HEK293T (cell line): ENCODE results near the gene LOXL1.

Experiments used
- CTCF ChIA-PET: fragments of 350-600 bp; formaldehyde crosslinking; extraction: SDS; loops from one replicate; lab custom pipeline; 2021; ENCODE audit warnings: antibody characterized with exemption, inconsistent platforms; lab: Yijun Ruan, JAX
- POLR2A ChIA-PET: fragments of 350-600 bp; formaldehyde crosslinking; extraction: SDS; loops from one replicate; lab custom pipeline; 2020; ENCODE audit warnings: antibody characterized with exemption, inconsistent platforms; lab: Yijun Ruan, JAX
- DNase-seq: peaks from one replicate; pipeline ENCODE4 v3.0.0; 2012; ENCODE audit warnings: mixed read lengths; ENCODE audit errors: extremely low spot score
- ARNT ChIP-seq: fragments of 450-650 bp; IDR thresholded peaks from 2 replicates; pipeline ENCODE4 v1.6.1; 2017; ENCODE audit warnings: mild to moderate bottlenecking
- BHLHE40 ChIP-seq: fragments of 450-650 bp; IDR thresholded peaks from 2 replicates; pipeline ENCODE4 v1.6.1; 2016; ENCODE audit warnings: mild to moderate bottlenecking, moderate library complexity, borderline replicate concordance
- CTBP1 ChIP-seq: fragments of 450-650 bp; IDR thresholded peaks from 2 replicates; pipeline ENCODE4 v1.6.1; 2016; ENCODE audit warnings: borderline replicate concordance
- ELF4 ChIP-seq: fragments of 450-650 bp; IDR thresholded peaks from 2 replicates; pipeline ENCODE4 v1.6.1; 2017; ENCODE audit warnings: antibody characterized with exemption
- FOXA1 ChIP-seq: fragments of 450-650 bp; IDR thresholded peaks from 2 replicates; pipeline ENCODE4 v1.6.1; 2016; ENCODE audit warnings: mild to moderate bottlenecking
- FOXK2 ChIP-seq: fragments of 450-650 bp; IDR thresholded peaks from 2 replicates; pipeline ENCODE4 v1.6.1; 2016; ENCODE audit warnings: mild to moderate bottlenecking
- FOXM1 ChIP-seq: fragments of 450-650 bp; IDR thresholded peaks from 2 replicates; pipeline ENCODE4 v1.6.1; 2017; ENCODE audit warnings: mild to moderate bottlenecking, borderline replicate concordance
- HDGF ChIP-seq: fragments of 450-650 bp; IDR thresholded peaks from 2 replicates; pipeline ENCODE4 v1.6.1; 2017; ENCODE audit warnings: antibody characterized with exemption, borderline replicate concordance
- L3MBTL2 ChIP-seq: fragments of 450-650 bp; conservative IDR thresholded peaks from 2 replicates; pipeline ENCODE4 v1.6.1; 2016; ENCODE audit warnings: mild to moderate bottlenecking
- LEF1 ChIP-seq: fragments of 450-650 bp; IDR thresholded peaks from 2 replicates; pipeline ENCODE4 v1.6.1; 2017; ENCODE audit warnings: mild to moderate bottlenecking, borderline replicate concordance
- NFRKB ChIP-seq: fragments of 450-650 bp; IDR thresholded peaks from 2 replicates; pipeline ENCODE4 v1.6.1; 2016; ENCODE audit warnings: mild to moderate bottlenecking, moderate library complexity
- SP1 ChIP-seq: fragments of 450-650 bp; IDR thresholded peaks from 2 replicates; pipeline ENCODE4 v1.6.1; 2017
- SUZ12 ChIP-seq: fragments of 450-650 bp; IDR thresholded peaks from 2 replicates; pipeline ENCODE4 v1.6.1; 2016; ENCODE audit warnings: mild to moderate bottlenecking
- TARDBP ChIP-seq: fragments of 450-650 bp; IDR thresholded peaks from 2 replicates; pipeline ENCODE4 v1.6.1; 2016
- ZNF384 ChIP-seq: fragments of 450-650 bp; IDR thresholded peaks from 2 replicates; pipeline ENCODE4 v1.6.1; 2016
- TF ChIP-seq, protein P1 (sequence below): fragments of 450-650 bp; IDR thresholded peaks from 2 replicates; pipeline ENCODE4 v1.6.1; 2016

The LOXL1 gene

DNA sequence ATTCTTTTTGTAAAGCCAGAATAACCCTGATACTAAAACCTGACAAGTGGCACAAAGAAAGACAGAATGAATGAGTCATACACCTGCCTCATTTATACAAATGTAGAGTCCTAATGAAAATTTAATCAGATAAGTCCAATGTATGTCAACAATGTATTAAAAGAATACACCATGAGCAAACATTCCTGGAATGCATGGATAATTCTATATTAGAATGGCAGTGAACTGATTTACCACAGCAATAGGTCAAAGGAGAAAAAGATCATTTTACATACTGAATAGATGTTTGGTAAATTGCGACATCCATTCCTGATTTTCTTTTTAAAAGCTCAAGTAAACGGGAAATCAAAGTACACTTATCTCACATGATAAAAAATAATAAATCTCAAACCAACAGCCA lies 11.2 kb upstream of the LOXL1 start:
- ChIA-PET CTCF (interaction anchor here (0.7 kb wide), 1 partner anchor 173 kb away, joined by 4 read pairs; no protein-coding TSS in a partner anchor), POLR2A (no interaction called here)
- no peak for DNase-seq
- TF ChIP-seq SUZ12 = no peak
- TF ChIP-seq ZNF384 = no peak
- TF ChIP-seq FOXM1 = no peak
- TF ChIP-seq CTBP1 = no peak
- no peak for TF ChIP-seq HDGF
- TF ChIP-seq NFRKB = no peak
- TF ChIP-seq ELF4 = no peak
- TF ChIP-seq BHLHE40 = no peak
- TF ChIP-seq FOXK2 = no peak
- no peak for TF ChIP-seq TARDBP
- TF ChIP-seq SP1 = no peak
- no peak for TF ChIP-seq ARNT
- TF ChIP-seq, protein P1, sequence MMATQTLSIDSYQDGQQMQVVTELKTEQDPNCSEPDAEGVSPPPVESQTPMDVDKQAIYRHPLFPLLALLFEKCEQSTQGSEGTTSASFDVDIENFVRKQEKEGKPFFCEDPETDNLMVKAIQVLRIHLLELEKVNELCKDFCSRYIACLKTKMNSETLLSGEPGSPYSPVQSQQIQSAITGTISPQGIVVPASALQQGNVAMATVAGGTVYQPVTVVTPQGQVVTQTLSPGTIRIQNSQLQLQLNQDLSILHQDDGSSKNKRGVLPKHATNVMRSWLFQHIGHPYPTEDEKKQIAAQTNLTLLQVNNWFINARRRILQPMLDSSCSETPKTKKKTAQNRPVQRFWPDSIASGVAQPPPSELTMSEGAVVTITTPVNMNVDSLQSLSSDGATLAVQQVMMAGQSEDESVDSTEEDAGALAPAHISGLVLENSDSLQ = no peak
- no peak for TF ChIP-seq L3MBTL2
- no peak for TF ChIP-seq LEF1
- TF ChIP-seq FOXA1 = no peak

DNA sequence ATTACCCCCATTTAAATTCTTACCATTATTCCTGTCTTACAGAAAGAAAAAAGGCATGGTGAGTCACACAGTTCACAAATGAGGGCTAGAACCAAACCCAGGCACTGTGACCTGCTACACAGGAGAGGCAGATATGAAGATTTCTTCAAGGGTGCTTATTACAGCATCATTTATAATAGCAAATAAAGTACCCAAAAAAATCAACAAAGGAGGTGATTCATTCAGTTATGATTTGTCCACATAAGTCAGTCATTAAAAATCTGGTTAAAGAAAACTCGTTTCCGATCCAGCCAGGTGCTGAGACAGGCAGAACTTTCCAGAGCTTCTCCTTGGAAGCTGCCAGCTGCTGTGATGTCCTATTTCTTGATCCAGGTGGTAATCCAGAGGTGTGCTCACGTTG lies 7.5 kb upstream of the LOXL1 start:
- ChIA-PET POLR2A (no interaction called here), CTCF (interaction anchor here (1.2 to 1.6 kb wide), 2 partner anchors 10 to 11 kb away, joined by 4 to 6 read pairs; no protein-coding TSS in a partner anchor)
- TF ChIP-seq SUZ12 (no peak), ELF4 (no peak), FOXK2 (no peak), ZNF384 (no peak), BHLHE40 (no peak), CTBP1 (no peak), ARNT (no peak), SP1 (no peak), LEF1 (no peak), HDGF (no peak), NFRKB (no peak)
- TF ChIP-seq, protein P1 = no peak

DNA sequence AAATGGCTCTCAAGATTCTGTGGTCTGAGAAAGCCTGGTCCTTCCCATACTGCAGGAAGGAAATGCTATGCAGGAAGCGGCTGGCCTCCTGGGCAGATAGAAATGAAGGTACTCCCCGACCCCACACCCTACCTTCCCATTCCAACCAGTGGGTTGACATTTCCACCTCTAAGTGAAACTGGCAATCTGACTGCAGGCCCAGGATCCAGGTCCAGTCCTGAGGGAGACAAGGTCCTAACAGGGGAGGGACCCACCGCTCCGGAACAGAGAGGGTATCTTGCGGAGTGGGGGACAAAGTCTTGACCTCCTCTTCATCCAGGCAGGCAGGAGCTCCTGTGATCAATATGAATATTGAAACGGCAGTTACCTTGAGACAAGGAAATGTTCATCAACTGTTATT lies 6.6 kb upstream of the LOXL1 start:
- CTCF ChIA-PET = interaction anchor here (1.0 kb wide), 1 partner anchor 17 kb away, joined by 3 read pairs; no protein-coding TSS in a partner anchor

More for the DNA sequence above, 7.5 kb upstream of the LOXL1 start:
- DNase-seq = no peak

DNA sequence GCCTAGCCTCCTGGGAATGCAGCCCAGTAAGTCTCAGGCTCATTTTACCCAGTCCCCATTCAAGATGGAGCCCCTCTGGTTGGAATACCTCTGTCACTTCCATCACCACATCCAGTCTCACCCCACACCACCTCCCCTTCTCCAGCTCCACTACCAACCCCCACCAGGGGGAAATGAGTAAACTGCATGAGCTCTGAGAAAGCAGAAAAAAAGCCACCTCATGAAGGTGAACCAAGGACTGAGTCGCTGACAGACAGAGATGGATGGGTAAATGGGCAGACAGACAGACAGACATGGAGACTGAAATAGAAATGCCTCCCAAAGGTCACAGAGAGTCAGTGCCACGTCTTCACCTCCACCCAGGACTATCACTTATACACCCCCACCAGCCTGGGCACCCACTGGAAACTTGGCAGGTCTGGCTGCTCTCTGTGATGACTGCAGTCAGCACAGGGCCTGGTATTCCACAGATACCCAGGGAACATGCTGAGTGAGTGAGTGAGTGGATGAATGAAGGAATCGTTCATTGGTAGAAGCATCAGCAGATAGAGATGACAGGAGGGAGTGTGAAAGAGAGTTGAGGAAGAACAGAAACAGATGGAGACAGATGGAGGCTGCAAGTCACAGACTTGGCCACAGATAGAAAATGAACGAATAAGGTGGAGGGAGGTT lies 4.9 kb upstream of the LOXL1 start:
- CTCF ChIA-PET = interaction anchor here (0.8 kb wide), 1 partner anchor 47 kb away, joined by 3 read pairs; no protein-coding TSS in a partner anchor
- DNase-seq = no peak
- TF ChIP-seq FOXA1 (no peak), BHLHE40 (no peak), SP1 (no peak), L3MBTL2 (no peak), LEF1 (no peak), FOXM1 (no peak), ELF4 (no peak), ARNT (no peak), SUZ12 (no peak)
- POLR2A ChIA-PET = no interaction called here

More for the DNA sequence above, 6.6 kb upstream of the LOXL1 start:
- POLR2A ChIA-PET = no interaction called here
- no peak for TF ChIP-seq SUZ12
- TF ChIP-seq ARNT = no peak
- TF ChIP-seq, protein P1 = no peak
- TF ChIP-seq HDGF = no peak
- TF ChIP-seq ELF4 = no peak
- TF ChIP-seq FOXM1 = no peak
- no peak for TF ChIP-seq TARDBP
- no peak for TF ChIP-seq BHLHE40
- no peak for TF ChIP-seq SP1
- no peak for TF ChIP-seq L3MBTL2
- no peak for TF ChIP-seq FOXK2
- TF ChIP-seq LEF1 = no peak
- no peak for TF ChIP-seq FOXA1
- TF ChIP-seq ZNF384 = no peak
- no peak for TF ChIP-seq NFRKB
- TF ChIP-seq CTBP1 = no peak
- no peak for DNase-seq

DNA sequence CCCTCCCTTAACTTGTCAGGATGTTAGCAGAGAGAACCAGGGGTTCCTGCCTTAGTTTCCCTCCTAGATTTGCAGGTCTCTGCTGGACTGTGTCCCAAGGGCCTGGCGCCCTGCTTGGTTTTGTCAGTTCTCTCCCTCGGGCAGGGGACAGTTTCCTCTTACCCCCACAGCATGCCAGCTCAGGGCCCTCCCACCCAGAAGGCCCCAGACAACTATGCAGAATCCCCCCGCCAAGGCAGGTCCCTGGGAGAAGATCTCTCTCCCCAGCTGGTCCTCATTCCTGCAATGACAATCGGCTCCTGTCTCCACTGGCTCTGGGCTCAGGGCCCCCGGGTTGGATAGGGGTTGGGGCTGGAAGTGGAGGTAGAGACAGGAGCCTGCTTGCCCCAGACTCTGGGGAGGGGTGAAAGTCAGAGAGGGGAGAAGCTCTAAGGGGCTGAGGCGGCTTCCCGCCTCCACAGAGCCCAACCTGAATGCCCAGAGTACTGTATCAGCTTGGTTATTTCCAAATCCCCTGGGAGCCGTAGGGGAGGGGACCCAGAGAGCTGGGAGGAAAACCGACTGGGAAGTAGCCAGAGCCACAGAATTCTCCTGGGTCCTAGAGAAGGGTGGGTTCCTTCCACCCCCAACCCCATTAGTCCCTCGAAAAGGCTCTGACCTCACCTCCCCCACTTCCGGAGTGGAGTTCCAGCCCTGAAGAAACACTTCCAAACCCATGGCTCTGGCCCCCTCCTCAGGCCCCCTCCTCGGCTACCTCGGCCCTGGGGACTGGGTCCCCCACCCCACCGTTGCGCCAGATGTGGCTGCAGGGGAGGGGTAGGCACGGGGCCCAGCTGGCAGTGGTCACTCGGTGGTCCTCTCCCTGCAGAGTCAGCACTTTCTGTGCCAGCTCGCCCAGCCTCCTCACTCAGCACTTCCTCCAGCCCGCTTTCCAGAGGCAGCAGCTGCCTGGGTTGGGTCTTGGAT lies 3.8 kb upstream of the LOXL1 start:
- TF ChIP-seq LEF1 (no peak), FOXK2 (no peak), FOXA1 (no peak), BHLHE40 (no peak)
- POLR2A ChIA-PET = no interaction called here
- DNase-seq = peak; percentile 61
- CTCF ChIA-PET = interaction anchor here (0.8 kb wide), 1 partner anchor 49 kb away, joined by 3 read pairs; no protein-coding TSS in a partner anchor
